GM13977 (cell line): ENCODE results near the gene KRT35.

Experiments used
- DNase-seq: peaks from one replicate; pipeline ENCODE4 v3.0.0; 2012; ENCODE audit warnings: low spot score
- in situ Hi-C: fragments of 300-500 bp; cut with MboI; formaldehyde crosslinking; loops from one replicate; pipeline ENCODE4 v1.12.0; 2022; ENCODE audit warnings: low sequenced_read_pairs, low pct_unique_long_range_greater_than_20kb, mixed read lengths, inconsistent platforms; ENCODE audit not compliant: unreplicated experiment
- TF ChIP-seq, protein P1 (sequence below): IDR thresholded peaks from 2 replicates; pipeline ENCODE4 v1.5.1; 2012; ENCODE audit warnings: mild to moderate bottlenecking, control low read depth; ENCODE audit not compliant: insufficient read depth; ENCODE audit errors: extremely low read depth, missing control alignments

The KRT35 gene

GRCh38 chr17:41511716-41512115, 30.8 kb upstream of the KRT35 start:
- DNase-seq, result no peak
- in situ Hi-C loops, result no loop called here
- TF ChIP-seq, protein P1, sequence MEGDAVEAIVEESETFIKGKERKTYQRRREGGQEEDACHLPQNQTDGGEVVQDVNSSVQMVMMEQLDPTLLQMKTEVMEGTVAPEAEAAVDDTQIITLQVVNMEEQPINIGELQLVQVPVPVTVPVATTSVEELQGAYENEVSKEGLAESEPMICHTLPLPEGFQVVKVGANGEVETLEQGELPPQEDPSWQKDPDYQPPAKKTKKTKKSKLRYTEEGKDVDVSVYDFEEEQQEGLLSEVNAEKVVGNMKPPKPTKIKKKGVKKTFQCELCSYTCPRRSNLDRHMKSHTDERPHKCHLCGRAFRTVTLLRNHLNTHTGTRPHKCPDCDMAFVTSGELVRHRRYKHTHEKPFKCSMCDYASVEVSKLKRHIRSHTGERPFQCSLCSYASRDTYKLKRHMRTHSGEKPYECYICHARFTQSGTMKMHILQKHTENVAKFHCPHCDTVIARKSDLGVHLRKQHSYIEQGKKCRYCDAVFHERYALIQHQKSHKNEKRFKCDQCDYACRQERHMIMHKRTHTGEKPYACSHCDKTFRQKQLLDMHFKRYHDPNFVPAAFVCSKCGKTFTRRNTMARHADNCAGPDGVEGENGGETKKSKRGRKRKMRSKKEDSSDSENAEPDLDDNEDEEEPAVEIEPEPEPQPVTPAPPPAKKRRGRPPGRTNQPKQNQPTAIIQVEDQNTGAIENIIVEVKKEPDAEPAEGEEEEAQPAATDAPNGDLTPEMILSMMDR, result no peak

DNA sequence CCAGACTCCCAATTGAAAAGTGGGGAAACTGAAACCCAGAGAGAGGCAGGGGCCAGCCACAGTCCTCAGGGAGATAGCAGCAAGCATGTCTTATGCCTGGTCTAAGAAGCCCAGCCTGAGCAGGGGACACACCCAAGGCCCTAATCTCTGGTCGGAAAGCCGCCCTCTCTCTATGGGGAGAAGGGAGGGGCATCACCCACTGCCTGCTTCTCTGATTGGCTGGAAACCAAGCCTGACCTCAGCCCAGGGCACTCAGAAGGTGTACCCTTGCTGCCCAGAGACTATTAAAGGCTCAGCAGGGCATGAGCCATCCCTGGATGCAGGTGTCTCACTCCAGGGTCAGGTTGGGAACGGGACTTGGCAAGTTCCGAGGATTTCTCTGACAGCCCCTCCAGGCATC, 30.2 kb upstream of the KRT35 start:
- TF ChIP-seq, protein P1, result no peak
- no peak for DNase-seq
- in situ Hi-C loops, result no loop called here

- TF ChIP-seq, protein P1, result no peak
- DNase-seq, result no peak
- in situ Hi-C loops, result no loop called here
Measured at GRCh38 chr17:41510251-41511065, 29.5 kb upstream of the KRT35 start.

- TF ChIP-seq, protein P1, result no peak
- in situ Hi-C loops, result no loop called here
- DNase-seq, result no peak
Measured at GRCh38 chr17:41507315-41507880, 26.4 kb upstream of the KRT35 start.

DNA sequence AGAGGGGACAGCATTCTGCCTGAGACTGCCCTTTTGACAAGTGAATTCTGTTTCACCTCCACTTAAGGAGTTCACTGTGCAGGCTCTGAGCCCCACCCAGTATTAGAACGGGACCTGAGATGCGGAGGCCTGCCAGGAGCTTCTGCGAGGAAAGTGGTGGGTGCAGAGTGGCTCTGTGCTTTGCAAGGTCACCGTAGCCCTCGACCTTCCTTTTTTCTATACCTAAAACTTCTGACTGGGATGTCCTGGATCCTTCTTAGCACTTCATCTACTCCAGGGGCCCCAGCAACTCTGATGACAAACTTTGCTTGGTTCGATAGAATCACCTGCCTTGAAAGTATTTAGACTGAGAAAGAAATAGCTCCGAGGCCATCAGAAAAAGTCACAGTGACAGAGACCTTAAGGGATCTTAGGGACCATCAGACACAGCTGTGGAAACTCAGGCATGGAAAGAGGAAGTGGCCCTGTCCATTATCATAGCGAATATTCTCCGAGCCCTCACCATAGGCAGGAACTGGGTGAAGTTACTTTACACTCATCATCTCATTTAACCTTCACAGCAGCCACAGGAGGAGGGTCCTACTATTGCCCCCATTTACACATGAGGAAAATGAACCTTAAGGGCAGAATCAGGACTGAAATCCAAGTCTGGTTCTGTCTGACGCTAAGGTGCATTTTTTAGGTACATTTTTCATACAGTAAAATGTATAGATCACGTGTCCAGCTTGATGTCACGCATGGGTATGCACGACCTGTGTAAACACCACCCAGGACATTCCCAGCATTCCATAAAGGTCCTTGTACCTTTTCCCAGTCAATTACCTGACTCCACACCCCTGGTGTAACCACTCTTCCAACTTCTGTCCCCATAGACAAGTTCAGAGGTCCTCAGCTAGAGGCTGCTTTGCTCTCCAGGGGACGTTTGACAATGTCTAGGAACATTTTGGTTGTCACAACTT, 25.1 kb upstream of the KRT35 start:
- in situ Hi-C loops, result no loop called here
- no peak for DNase-seq

More for the DNA sequence above, 25.1 kb upstream of the KRT35 start:
- TF ChIP-seq, protein P1, result no peak
